Stimulated activated CD8-positive, alpha-beta memory T cell treated with anti-CD3 and anti-CD28 coated beads, Interleukin-7, amount 100 ng/mL, for 48 hours (primary cell): ENCODE measurements around the gene CERCAM.

Experiments used
- DNase-seq, 2 donors: peaks; one replicate each; pipeline ENCODE4 v3.0.0-alpha.2; 2020; ENCODE audit warnings: low read depth in 1 of 2; ENCODE audit errors: extremely low read depth in 1 of 2

Gene CERCAM

GRCh38 chr9:128455849-128456612 is 35.4 kb downstream of the CERCAM start, which contains the start of gene ODF2:
Gene ODF2 (plus strand): TSS chr9:128456006. CDS start chr9:128456092, 86 bp downstream.
- peak; percentile 98 for DNase-seq

- peak; percentile 54 to 59 for DNase-seq
These were observed 36.0 kb downstream of the CERCAM start for GRCh38 chr9:128456613-128457061.

DNA sequence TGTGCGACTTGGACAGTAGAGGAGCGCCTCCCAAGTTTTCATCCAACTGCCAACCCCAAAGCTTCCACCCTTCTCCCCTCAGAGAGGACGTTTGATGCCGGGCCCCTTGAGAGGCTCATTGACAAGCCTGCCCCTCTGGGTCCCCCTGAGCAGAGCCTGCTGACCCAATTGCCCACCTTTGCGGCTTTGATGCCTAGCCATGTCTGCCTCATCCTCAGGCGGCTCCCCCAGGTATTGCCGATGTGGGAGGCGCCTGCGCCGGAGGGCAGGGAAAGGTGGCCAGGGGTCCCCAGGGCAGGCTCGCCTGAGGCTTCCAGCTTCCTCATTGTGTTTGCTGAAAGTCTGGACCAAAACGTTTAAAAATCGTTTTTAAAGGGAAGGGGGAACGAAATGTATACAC is 36.5 kb downstream of the CERCAM start:
- no peak for DNase-seq

GRCh38 chr9:128459011-128459410 is 38.4 kb downstream of the CERCAM start:
- no peak for DNase-seq

DNA sequence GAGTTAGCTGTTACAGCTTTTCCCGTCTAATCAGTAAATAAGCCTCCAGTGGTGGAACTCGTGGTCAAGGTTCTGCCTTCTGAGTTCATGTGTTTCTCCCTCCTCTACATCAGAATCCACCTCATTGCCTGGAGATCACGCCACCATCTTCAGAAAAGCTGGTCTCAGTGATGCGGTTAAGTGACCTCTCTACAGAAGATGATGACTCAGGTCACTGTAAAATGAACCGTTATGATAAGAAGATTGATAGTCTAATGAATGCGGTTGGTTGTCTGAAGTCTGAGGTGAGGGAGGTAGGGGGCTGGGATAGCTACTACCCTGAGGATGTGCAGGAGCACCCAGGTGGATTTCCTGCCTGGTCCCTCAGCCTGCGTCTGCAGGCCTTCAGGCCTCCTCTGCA is 48.4 kb downstream of the CERCAM start:
- no peak for DNase-seq

- DNase-seq = no peak
These were observed 49.9 kb downstream of the CERCAM start for GRCh38 chr9:128470560-128470959.

- DNase-seq = no peak
These were observed 52.4 kb downstream of the CERCAM start for GRCh38 chr9:128473104-128473503.

DNA sequence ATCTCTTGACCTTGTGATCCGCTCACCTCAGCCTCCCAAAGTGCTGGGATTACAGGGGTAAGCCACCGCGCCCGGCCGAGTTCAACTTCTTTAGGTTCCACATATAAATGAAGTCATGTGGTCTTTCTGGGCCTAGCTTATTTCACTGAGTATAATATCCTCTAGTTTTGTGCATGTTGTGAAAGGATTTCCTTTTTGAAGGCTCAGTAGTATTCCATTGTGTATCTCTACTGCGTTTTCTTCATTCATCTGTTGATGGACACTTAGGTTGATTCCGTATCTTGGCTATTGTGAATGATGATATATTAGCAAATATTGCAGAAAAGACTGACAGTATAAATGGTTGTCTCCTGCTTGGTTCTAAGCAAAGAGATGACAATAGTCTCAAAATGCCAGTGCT is 55.2 kb downstream of the CERCAM start:
- DNase-seq = no peak

DNA sequence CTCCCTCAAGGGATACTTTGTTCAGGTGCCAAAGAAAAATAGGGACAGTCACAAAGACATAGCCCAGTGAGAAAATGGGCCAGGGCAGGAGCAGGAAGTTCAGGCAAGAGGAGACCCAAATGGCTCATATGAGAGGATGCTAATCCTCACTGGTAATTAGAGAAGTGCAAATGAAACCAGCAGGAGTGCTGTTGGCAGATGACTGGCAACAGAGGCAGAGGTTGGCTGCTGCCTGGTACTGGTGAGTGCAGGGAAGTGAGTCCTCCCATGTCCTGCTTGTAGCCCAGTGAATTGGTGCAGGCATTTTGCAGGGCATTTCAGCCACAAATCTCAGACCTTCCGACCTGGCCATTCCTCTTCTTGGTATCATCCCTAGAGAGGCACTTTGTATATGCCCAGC is 58.6 kb downstream of the CERCAM start:
- DNase-seq = no peak

DNA sequence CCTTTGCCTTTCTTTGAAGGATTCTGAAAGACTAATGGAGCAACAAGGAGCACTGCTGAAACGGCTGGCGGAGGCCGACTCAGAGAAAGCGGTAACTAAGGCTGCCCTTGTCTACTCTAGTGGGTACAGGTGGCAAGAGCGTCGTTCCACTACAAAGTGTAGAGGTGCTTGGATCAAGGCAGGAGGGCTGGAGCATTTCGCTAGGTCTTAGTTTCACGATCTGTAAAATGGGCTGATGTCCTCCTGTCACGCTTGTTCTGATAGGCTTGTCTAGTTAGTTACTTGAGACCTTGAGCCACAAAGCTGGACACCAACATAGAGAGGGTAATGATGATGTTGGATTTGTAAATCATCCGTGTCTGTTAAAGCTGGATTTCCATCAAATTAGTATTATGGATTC is 60.9 kb downstream of the CERCAM start:
- DNase-seq = no peak

GRCh38 chr9:128482186-128482585 is 61.5 kb downstream of the CERCAM start:
- no peak for DNase-seq

- no peak for DNase-seq
These were observed 64.2 kb downstream of the CERCAM start for GRCh38 chr9:128484686-128485413.

GRCh38 chr9:128485414-128485855 is 64.8 kb downstream of the CERCAM start:
- DNase-seq = no peak

- DNase-seq = no peak
These were observed 65.5 kb downstream of the CERCAM start for GRCh38 chr9:128486201-128486600.
